CD14-positive monocyte (primary cell): ENCODE results near the gene TPRN. TPM values are rescaled to one million over a fixed set of nuclear protein-coding genes. Genes with fewer than 3 reads are reported as not detected.

ENCODE experiments used
- DNase-seq, 3 donors: peaks; one replicate each; pipeline ENCODE4 v3.0.0-alpha.2; 2011 to 2022
- H2AFZ ChIP-seq: 2 replicates; pipeline ENCODE4 v1.6.0; 2012; ENCODE audit warnings: mild to moderate bottlenecking, low read depth, low read length, inconsistent platforms; ENCODE audit not compliant: insufficient read depth, poor library complexity, severe bottlenecking
- H3K27ac ChIP-seq, 2 donors: 1 replicate in 1 of 2; 2 replicates in 1 of 2; pipeline ENCODE4 v1.5.1; 2012 to 2013; ENCODE audit warnings: low read length in 2 of 2, control low read depth in 1 of 2, inconsistent platforms in 1 of 2, low read depth in 1 of 2, mild to moderate bottlenecking in 1 of 2
- H3K27me3 ChIP-seq, 2 donors: one replicate each; pipeline versions ENCODE4 v1.6.0 to v1.6.1; 2011 to 2013; ENCODE audit warnings: low read length in 2 of 2; ENCODE audit not compliant: control insufficient read depth in 2 of 2, insufficient read depth in 2 of 2
- H3K36me3 ChIP-seq, 2 donors: replicated peaks in 1 of 2; 1 replicate in 1 of 2; 2 replicates in 1 of 2; pipeline versions ENCODE4 v1.5.1 to v1.6.1; 2012 to 2013; ENCODE audit warnings: low read length in 2 of 2, control low read depth in 1 of 2, inconsistent platforms in 1 of 2, mild to moderate bottlenecking in 1 of 2; ENCODE audit not compliant: insufficient read depth in 2 of 2, control insufficient read depth in 1 of 2
- H3K4me1 ChIP-seq, 2 donors: 1 replicate in 1 of 2; 2 replicates in 1 of 2; pipeline versions ENCODE4 v1.5.1 to v1.6.1; 2012 to 2013; ENCODE audit warnings: low read length in 2 of 2, control low read depth in 1 of 2, inconsistent platforms in 1 of 2, mild to moderate bottlenecking in 1 of 2, moderate library complexity in 1 of 2; ENCODE audit not compliant: insufficient read depth in 2 of 2, control insufficient read depth in 1 of 2
- H3K4me2 ChIP-seq: replicated peaks from 2 replicates; pipeline ENCODE3; 2012; ENCODE audit warnings: low read length, moderate library complexity, mild to moderate bottlenecking; ENCODE audit not compliant: poor library complexity, severe bottlenecking; ENCODE audit errors: extremely low read depth
- H3K4me3 ChIP-seq, 3 experiments: fragments of 200-600 bp in 1 of 3; sonication (generic) in 1 of 3; replicated peaks in 1 of 3; 1 replicate in 2 of 3; 2 replicates in 1 of 3; pipeline ENCODE4 v1.5.1; 2011 to 2013; ENCODE audit warnings: low read length in 3 of 3, mild to moderate bottlenecking in 3 of 3, control low read depth in 2 of 3, low read depth in 2 of 3, inconsistent platforms in 1 of 3, moderate library complexity in 1 of 3
- H3K79me2 ChIP-seq: 2 replicates; pipeline ENCODE4 v1.6.0; 2012; ENCODE audit warnings: mild to moderate bottlenecking, control low read depth, inconsistent platforms, low read length, moderate library complexity; ENCODE audit not compliant: insufficient read depth
- H3K9ac ChIP-seq: 2 replicates; pipeline ENCODE4 v1.6.0; 2017; ENCODE audit warnings: low read length, mild to moderate bottlenecking; ENCODE audit not compliant: insufficient read depth, poor library complexity, severe bottlenecking
- H3K9me3 ChIP-seq, 2 donors: replicated peaks in 1 of 2; 1 replicate in 1 of 2; 2 replicates in 1 of 2; pipeline versions ENCODE4 v1.5.1 to v1.6.1; 2012 to 2013; ENCODE audit warnings: low read length in 2 of 2, control low read depth in 1 of 2; ENCODE audit not compliant: control insufficient read depth in 1 of 2, insufficient read depth in 1 of 2
- H4K20me1 ChIP-seq: 2 replicates; pipeline ENCODE4 v1.6.0; 2012; ENCODE audit warnings: mild to moderate bottlenecking, low read length, control low read depth, moderate library complexity; ENCODE audit not compliant: insufficient read depth
- H3K27ac Mint-ChIP-seq, 7 donors: one replicate each; pipeline ENCODE4 v1.8.0; 2020; ENCODE audit warnings: mild to moderate bottlenecking in 7 of 7, mixed read lengths in 7 of 7, moderate library complexity in 6 of 7, inconsistent platforms in 2 of 7
- H3K27me3 Mint-ChIP-seq, 3 donors: one replicate each; pipeline ENCODE4 v1.8.0; 2021 to 2022; ENCODE audit warnings: low read depth in 3 of 3, mild to moderate bottlenecking in 3 of 3, mixed read lengths in 3 of 3, moderate library complexity in 3 of 3, inconsistent platforms in 1 of 3
- H3K36me3 Mint-ChIP-seq, 2 donors: one replicate each; pipeline ENCODE4 v1.8.0; 2020; ENCODE audit warnings: mixed read lengths in 2 of 2, inconsistent platforms in 1 of 2, mild to moderate bottlenecking in 1 of 2
- H3K4me1 Mint-ChIP-seq: one replicate; pipeline ENCODE4 v1.8.0; 2020; ENCODE audit warnings: mild to moderate bottlenecking, mixed read lengths
- H3K4me3 Mint-ChIP-seq, 2 donors: one replicate each; pipeline ENCODE4 v1.8.0; 2020; ENCODE audit warnings: mild to moderate bottlenecking in 2 of 2, mixed read lengths in 2 of 2, moderate library complexity in 1 of 2
- H3K9me3 Mint-ChIP-seq, 7 donors: one replicate each; pipeline ENCODE4 v1.8.0; 2020 to 2022; ENCODE audit warnings: mixed read lengths in 7 of 7, mild to moderate bottlenecking in 6 of 7, moderate library complexity in 6 of 7, inconsistent platforms in 2 of 7
- WGBS: methylation state at CpG from one replicate; pipeline ENCODE4 v1.1.5; 2013; ENCODE audit warnings: missing lambda C conversion rate; ENCODE audit not compliant: insufficient coverage; 5-methylcytosine and 5-hydroxymethylcytosine counted together
- intact Hi-C, 2 donors: fragments of 100-400 bp; cut with micrococcal nuclease; formaldehyde crosslinking; loops; one replicate each; pipeline versions ENCODE4 v1.15.0 to v1.15.1; 2023
- polyA plus RNA-seq, 3 donors: library from polyadenylated mRNA; depleted of rRNA in 1 of 3; unstranded in 2 of 3; stranded (reverse) in 1 of 3; fragments of 300-500 nt in 2 of 3; fragments of >200 nt in 1 of 3; fragmentation: Illumina TruSeq in 2 of 3; gene quantifications; 1 replicate in 2 of 3; 2 replicates in 1 of 3; pipeline ENCODE4 v1.2.3, GENCODE V29; 2012 to 2021
- TF ChIP-seq, protein P1 (sequence below): fragments of 200-600 bp; IDR thresholded peaks from one replicate; pipeline ENCODE4 v1.8.0; 2022; ENCODE audit warnings: antibody characterized with exemption, mild to moderate bottlenecking

The TPRN gene
- polyA plus RNA-seq, 3 donors, result 0.30 to 4.6 (median 0.46) TPM

GRCh38 chr9:137228506-137228967, 28.0 kb upstream of the TPRN start:
- WGBS, result 71% methylated on average over 26 of the region's 29 CpGs
- no peaks in the 10 kb centered on the region for H3K79me2 ChIP-seq
- Mint-ChIP-seq H3K4me3 (no peak overlapping the region), H3K9me3 (peaks cover 0 to 4% (median 0%) of the 10 kb centered on the region in 7 donors), H3K27me3 (peaks cover 0 to 34% (median 5%) of the 10 kb centered on the region in 3 donors), H3K36me3 (no peaks in the 10 kb centered on the region), H3K27ac (no peak overlapping the region), H3K4me1 (peaks cover 15% of the 10 kb centered on the region)
- H3K27ac ChIP-seq, result no peak overlapping the region
- H3K9ac ChIP-seq, result no peak overlapping the region
- H4K20me1 ChIP-seq, result no peaks in the 10 kb centered on the region
- DNase-seq, result no peak
- TF ChIP-seq, protein P1, sequence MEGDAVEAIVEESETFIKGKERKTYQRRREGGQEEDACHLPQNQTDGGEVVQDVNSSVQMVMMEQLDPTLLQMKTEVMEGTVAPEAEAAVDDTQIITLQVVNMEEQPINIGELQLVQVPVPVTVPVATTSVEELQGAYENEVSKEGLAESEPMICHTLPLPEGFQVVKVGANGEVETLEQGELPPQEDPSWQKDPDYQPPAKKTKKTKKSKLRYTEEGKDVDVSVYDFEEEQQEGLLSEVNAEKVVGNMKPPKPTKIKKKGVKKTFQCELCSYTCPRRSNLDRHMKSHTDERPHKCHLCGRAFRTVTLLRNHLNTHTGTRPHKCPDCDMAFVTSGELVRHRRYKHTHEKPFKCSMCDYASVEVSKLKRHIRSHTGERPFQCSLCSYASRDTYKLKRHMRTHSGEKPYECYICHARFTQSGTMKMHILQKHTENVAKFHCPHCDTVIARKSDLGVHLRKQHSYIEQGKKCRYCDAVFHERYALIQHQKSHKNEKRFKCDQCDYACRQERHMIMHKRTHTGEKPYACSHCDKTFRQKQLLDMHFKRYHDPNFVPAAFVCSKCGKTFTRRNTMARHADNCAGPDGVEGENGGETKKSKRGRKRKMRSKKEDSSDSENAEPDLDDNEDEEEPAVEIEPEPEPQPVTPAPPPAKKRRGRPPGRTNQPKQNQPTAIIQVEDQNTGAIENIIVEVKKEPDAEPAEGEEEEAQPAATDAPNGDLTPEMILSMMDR, result no peak
- H3K4me1 ChIP-seq, result peaks cover 15 to 18% of the 10 kb centered on the region in 2 donors
- no peaks in the 10 kb centered on the region for H3K9me3 ChIP-seq
- intact Hi-C loops, result loop anchor here in 1 of 2 donors (5.0 kb wide), 1 partner anchor 111 kb away; no protein-coding TSS in a partner anchor
- no peak overlapping the region for H3K4me2 ChIP-seq
- H3K27me3 ChIP-seq, result peaks cover 0 to 9% of the 10 kb centered on the region in 2 donors
- H2AFZ ChIP-seq, result no peak overlapping the region
- no peaks in the 10 kb centered on the region for H3K36me3 ChIP-seq
- no peak overlapping the region for H3K4me3 ChIP-seq

DNA sequence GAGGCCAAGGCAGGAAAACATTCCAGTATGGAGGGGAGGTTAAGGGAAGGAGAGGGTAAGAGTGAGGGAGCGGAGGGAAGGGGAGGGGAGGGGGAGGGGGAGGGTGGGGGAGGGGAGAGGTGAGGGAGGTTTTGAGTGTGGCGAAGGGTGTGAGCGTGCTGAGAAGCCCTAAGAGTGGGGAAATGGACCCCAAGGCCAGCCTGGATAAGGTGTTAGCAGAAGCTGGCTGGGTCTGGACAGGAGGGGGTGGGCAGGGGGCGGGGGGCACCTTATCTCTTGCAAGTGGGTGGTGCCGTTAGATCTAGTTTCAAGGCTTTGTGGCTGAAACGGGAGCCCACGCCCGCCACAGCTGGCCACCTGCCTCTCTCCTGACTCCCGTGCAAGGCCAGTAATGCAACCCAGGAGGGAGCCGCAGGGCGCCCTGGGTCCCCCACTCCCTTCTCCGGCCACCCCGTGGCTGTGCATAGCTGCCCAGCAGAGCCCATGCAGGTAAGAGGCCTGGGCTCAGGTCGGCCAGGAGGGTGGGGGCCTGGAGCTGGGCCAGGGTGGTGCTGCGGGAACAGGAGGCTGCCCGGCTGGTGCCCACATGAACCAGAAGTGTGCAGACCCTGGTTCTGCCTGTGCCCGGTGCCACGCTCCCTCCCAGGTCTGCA, 27.4 kb upstream of the TPRN start:
- Histone ChIP-seq H3K27me3 (peaks cover 0 to 9% of the 10 kb centered on the region in 2 donors), H3K4me1 (peaks cover 17 to 20% of the 10 kb centered on the region in 2 donors), H3K36me3 (no peaks in the 10 kb centered on the region), H3K9me3 (no peaks in the 10 kb centered on the region), H4K20me1 (no peaks in the 10 kb centered on the region), H2AFZ (no peak overlapping the region), H3K9ac (no peak overlapping the region), H3K27ac (no peak overlapping the region), H3K79me2 (no peaks in the 10 kb centered on the region), H3K4me3 (no peak overlapping the region), H3K4me2 (no peak overlapping the region)
- 39% methylated on average over 10 of the region's 18 CpGs for WGBS
- TF ChIP-seq, protein P1, result no peak
- DNase-seq, result no peak
- intact Hi-C loops, result loop anchor here in 1 of 2 donors (5.0 kb wide), 1 partner anchor 111 kb away; no protein-coding TSS in a partner anchor
- peaks cover 2 to 34% (median 5%) of the 10 kb centered on the region in 3 donors for H3K27me3 Mint-ChIP-seq
- H3K4me3 Mint-ChIP-seq, result peak overlapping the region in 1 of 2 donors; percentile 60
- peaks cover 17% of the 10 kb centered on the region for H3K4me1 Mint-ChIP-seq
- H3K27ac Mint-ChIP-seq, result no peak overlapping the region
- H3K36me3 Mint-ChIP-seq, result no peaks in the 10 kb centered on the region
- peaks cover 0 to 4% (median 0%) of the 10 kb centered on the region in 7 donors for H3K9me3 Mint-ChIP-seq
